Mucosa of rectum (tissue), 2 donors: Measurements from ENCODE around the gene SCGB1A1.
A peak's percentile ranks its signal among the peaks of the same experiment; 100 is the strongest.
"Not testable (repeated sequence)": the region's sequence is repeated elsewhere in the genome, so short reads cannot be mapped to it uniquely, and the experiment has no call there.

Experiments
- H3K27ac ChIP-seq, 2 donors: one replicate each; pipeline ENCODE4 v1.7.0; 2013; ENCODE audit warnings: inconsistent platforms in 2 of 2, low read depth in 2 of 2, low read length in 2 of 2
- H3K27me3 ChIP-seq, 2 donors: one replicate each; pipeline ENCODE4 v1.7.0; 2013; ENCODE audit warnings: low read length in 2 of 2; ENCODE audit not compliant: control insufficient read depth in 2 of 2, insufficient read depth in 2 of 2
- H3K36me3 ChIP-seq, 2 donors: one replicate each; pipeline ENCODE4 v1.7.0; 2013; ENCODE audit warnings: low read length in 2 of 2; ENCODE audit not compliant: control insufficient read depth in 2 of 2, insufficient read depth in 2 of 2
- H3K4me1 ChIP-seq, 2 donors: one replicate each; pipeline ENCODE4 v1.7.0; 2013; ENCODE audit warnings: low read length in 2 of 2, mild to moderate bottlenecking in 1 of 2; ENCODE audit not compliant: control insufficient read depth in 2 of 2, insufficient read depth in 2 of 2
- H3K4me3 ChIP-seq, 2 donors: one replicate each; pipeline ENCODE4 v1.7.0; 2013; ENCODE audit warnings: low read length in 2 of 2
- H3K9ac ChIP-seq, 2 donors: one replicate each; pipeline ENCODE4 v1.7.0; 2013; ENCODE audit warnings: low read length in 2 of 2, low read depth in 1 of 2, mild to moderate bottlenecking in 1 of 2
- H3K9me3 ChIP-seq, 2 donors: one replicate each; pipeline ENCODE4 v1.7.0; 2013; ENCODE audit warnings: low read length in 2 of 2; ENCODE audit not compliant: control insufficient read depth in 2 of 2
- donor health status: healthy.
- donor health status: Normal muscosa, but diverticular disease.

SCGB1A1 gene

GRCh38 chr11:62445314-62445740 is 26.5 kb downstream of the SCGB1A1 start:
- no peaks in the 10 kb centered on the region for H3K36me3 ChIP-seq
- H3K27ac ChIP-seq = peak overlapping the region; percentile 78 to 80
- no peaks in the 10 kb centered on the region for H3K9me3 ChIP-seq
- H3K27me3 ChIP-seq = no peaks in the 10 kb centered on the region
- H3K9ac ChIP-seq = no peak overlapping the region
- H3K4me3 ChIP-seq = no peak overlapping the region
- H3K4me1 ChIP-seq = peaks cover 30 to 34% of the 10 kb centered on the region in 2 donors

DNA sequence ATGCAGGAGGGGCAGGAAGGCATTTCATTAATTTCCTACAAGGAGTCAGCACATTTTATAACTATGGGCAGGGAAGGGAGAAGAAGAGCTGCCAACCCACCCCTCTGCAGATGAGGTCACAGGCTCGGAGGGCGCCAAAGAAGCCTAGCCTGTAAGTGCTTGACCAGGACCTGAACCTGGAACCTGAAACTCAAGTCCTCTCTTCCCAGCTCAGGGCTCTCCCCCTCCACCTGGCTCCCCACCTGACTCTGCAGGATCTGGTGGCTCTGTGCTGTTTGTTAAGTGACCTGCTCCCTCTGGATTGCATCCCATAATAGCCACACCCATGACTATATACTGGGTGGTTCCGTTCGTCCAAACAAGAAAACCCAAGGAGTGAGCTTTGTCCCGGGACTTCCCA is 27.3 kb downstream of the SCGB1A1 start:
- no peaks in the 10 kb centered on the region for H3K9me3 ChIP-seq
- H3K4me3 ChIP-seq = no peak overlapping the region
- peak overlapping the region; percentile 24 to 28 for H3K9ac ChIP-seq
- no peaks in the 10 kb centered on the region for H3K36me3 ChIP-seq
- H3K27me3 ChIP-seq = no peaks in the 10 kb centered on the region
- peaks cover 26 to 34% of the 10 kb centered on the region in 2 donors for H3K4me1 ChIP-seq
- peak overlapping the region; percentile 69 to 80 for H3K27ac ChIP-seq

GRCh38 chr11:62449451-62449851 is 30.6 kb downstream of the SCGB1A1 start:
- H3K4me1 ChIP-seq = peaks cover 16 to 26% of the 10 kb centered on the region in 2 donors
- no peaks in the 10 kb centered on the region for H3K27me3 ChIP-seq
- no peaks in the 10 kb centered on the region for H3K36me3 ChIP-seq
- H3K27ac ChIP-seq = peak overlapping the region in 1 of 2 donors; percentile 50
- no peaks in the 10 kb centered on the region for H3K9me3 ChIP-seq
- no peak overlapping the region for H3K9ac ChIP-seq
- H3K4me3 ChIP-seq = no peak overlapping the region

- H3K27ac ChIP-seq = peak overlapping the region in 1 of 2 donors; percentile 50
Observed at GRCh38 chr11:62449912-62450311, 31.1 kb downstream of the SCGB1A1 start.

DNA sequence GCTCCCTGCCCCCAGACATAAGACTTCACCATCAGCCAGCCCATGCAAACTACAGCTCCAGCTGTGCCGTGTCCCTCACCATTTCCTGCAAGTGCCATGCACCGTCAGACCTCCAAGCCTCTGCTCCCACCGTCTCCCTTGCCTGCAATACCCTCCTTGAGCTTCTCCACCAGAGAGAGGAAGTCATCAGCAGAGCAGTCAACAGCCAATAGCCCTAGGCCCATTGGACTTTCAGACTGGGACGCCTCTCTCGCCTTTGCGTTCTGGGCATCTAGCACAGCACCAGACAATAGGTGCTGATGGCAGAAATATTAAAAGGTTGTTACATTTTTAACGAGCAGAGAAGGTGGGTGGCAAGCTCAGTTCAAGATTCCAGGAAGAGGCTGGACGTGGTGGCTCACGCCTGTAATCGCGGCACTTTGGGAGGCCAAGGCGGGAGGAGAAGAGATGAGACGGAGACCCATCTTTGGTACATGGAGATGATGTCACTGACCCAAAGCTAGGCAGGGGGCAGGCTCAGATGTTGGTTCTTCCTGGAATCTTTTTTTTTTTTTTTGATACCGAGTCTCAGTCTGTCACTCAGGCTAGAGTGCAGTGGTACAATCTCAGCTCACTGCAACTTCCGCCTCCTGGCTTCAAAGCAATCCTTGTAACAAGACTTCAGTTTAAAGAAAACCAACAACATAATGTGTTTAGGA is 31.9 kb downstream of the SCGB1A1 start:
- Histone ChIP-seq H3K27me3 (no peaks in the 10 kb centered on the region), H3K27ac (no peak overlapping the region), H3K36me3 (no peaks in the 10 kb centered on the region), H3K9me3 (no peaks in the 10 kb centered on the region), H3K4me3 (no peak overlapping the region), H3K9ac (no peak overlapping the region), H3K4me1 (peaks cover 5 to 14% of the 10 kb centered on the region in 2 donors)

More at GRCh38 chr11:62449912-62450311, 31.1 kb downstream of the SCGB1A1 start:
- H3K9me3 ChIP-seq, H3K36me3 ChIP-seq, H3K4me3 ChIP-seq, H3K27me3 ChIP-seq, H3K9ac ChIP-seq: not testable (repeated sequence)
- peaks cover 12 to 22% of the 10 kb centered on the region in 2 donors for H3K4me1 ChIP-seq

DNA sequence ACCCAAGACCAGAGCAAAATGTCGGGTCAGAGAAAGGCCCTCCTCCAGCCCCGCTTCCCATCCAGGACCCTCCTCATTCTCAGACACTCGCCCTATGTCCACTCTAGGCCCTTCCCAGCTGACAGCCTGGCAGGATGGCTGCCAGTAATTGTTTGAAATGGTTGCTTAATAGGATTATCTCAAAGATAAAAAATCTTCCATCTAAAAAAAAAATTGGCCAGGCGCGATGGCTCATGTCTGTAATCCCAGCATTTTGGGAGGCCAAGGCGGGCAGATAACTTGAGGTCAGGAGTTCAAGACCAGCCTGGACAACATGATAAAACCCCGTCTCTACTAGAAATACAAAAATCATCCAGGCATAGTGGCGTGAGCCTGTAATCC is 32.4 kb downstream of the SCGB1A1 start:
- Histone ChIP-seq H3K9ac (no peak overlapping the region), H3K36me3 (no peaks in the 10 kb centered on the region), H3K9me3 (no peaks in the 10 kb centered on the region), H3K27me3 (no peaks in the 10 kb centered on the region), H3K4me1 (peaks cover 0 to 9% of the 10 kb centered on the region in 2 donors), H3K27ac (no peak overlapping the region), H3K4me3 (no peak overlapping the region)

DNA sequence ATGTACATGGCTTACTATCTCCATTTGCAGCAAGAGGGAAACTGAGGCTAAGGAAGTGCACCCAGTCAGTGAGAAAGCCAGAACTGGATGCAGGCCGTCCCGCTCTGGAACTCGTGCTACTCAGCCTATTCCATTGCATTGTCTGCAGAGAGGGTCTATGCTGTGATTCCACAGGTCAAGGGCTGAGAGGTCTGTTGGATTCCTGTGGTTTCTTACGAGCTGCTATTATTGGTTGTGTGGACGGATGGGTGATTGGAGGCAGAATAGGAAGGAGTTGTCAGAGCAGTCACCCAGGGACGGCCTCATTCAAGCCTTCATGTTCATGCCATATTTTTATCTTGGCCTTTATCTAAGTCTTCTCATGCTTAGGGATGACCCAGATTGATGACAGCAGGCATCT is 33.4 kb downstream of the SCGB1A1 start:
- Histone ChIP-seq H3K9me3 (no peaks in the 10 kb centered on the region), H3K27ac (no peak overlapping the region)

DNA sequence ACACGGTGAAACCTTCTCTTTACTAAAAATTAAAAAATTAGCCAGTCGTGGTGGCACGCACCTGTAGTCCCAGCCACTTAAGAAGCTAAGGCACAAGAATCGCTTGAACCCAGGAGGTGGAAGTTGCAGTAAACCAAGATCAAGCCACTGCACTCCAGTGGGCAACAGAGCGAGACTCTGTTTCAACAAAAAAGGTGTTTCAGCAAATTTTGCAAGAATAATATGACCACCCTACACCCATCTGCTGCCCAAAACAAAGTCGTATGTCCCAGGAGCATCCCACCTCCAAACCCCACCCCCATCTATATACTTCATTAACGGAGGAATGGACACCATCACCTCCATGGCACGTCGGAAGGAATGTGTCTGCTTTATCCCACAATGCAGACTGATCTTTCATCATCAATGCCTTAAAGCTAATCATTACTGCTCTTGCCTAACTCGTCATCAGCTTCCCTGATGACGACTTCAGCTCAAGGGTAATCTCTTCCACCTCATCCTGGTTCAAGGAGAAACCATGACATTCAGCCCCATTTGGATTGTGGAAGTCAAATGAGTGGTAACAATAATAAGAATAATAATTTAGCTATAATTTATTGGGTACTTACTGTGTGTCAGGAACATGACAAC is 34.1 kb downstream of the SCGB1A1 start:
- Histone ChIP-seq H3K4me1 (no peaks in the 10 kb centered on the region), H3K27ac (no peak overlapping the region), H3K9ac (no peak overlapping the region)

More for the DNA sequence above, 33.4 kb downstream of the SCGB1A1 start:
- Histone ChIP-seq H3K9ac (no peak overlapping the region), H3K4me1 (no peaks in the 10 kb centered on the region), H3K27me3 (no peaks in the 10 kb centered on the region), H3K4me3 (no peak overlapping the region), H3K36me3 (no peaks in the 10 kb centered on the region)

GRCh38 chr11:62456630-62457029 is 37.8 kb downstream of the SCGB1A1 start:
- H3K4me3 ChIP-seq = no peak overlapping the region

More for the DNA sequence above, 34.1 kb downstream of the SCGB1A1 start:
- Histone ChIP-seq H3K4me3 (no peak overlapping the region), H3K27me3 (no peaks in the 10 kb centered on the region), H3K36me3 (no peaks in the 10 kb centered on the region), H3K9me3 (no peaks in the 10 kb centered on the region)

GRCh38 chr11:62457478-62457877 is 38.6 kb downstream of the SCGB1A1 start:
- no peak overlapping the region for H3K4me3 ChIP-seq
- no peaks in the 10 kb centered on the region for H3K36me3 ChIP-seq
- peaks cover 5 to 20% of the 10 kb centered on the region in 2 donors for H3K4me1 ChIP-seq
- no peak overlapping the region for H3K9ac ChIP-seq
- no peaks in the 10 kb centered on the region for H3K9me3 ChIP-seq
- H3K27ac ChIP-seq = no peak overlapping the region
- H3K27me3 ChIP-seq = no peaks in the 10 kb centered on the region

More at GRCh38 chr11:62456630-62457029, 37.8 kb downstream of the SCGB1A1 start:
- no peak overlapping the region for H3K9ac ChIP-seq
- peaks cover 5 to 15% of the 10 kb centered on the region in 2 donors for H3K4me1 ChIP-seq
- no peaks in the 10 kb centered on the region for H3K9me3 ChIP-seq
- H3K27me3 ChIP-seq = no peaks in the 10 kb centered on the region
- no peak overlapping the region for H3K27ac ChIP-seq
- no peaks in the 10 kb centered on the region for H3K36me3 ChIP-seq
